ENCODE data around the gene TAF12. TPM values are rescaled to one million over a fixed set of nuclear protein-coding genes. Genes with fewer than 3 reads are reported as not detected.

TAF12 gene
- total and polyA plus RNA-seq, 3 experiments from 2014 or later: 37.8 to 50.4 (median 39.0) TPM

GRCh38 chr1:28671254-28671780, 28.4 kb upstream of the TAF12 start:
- H3K36me3 Mint-ChIP-seq: peaks cover 0 to 21% (median 0%) of the 10 kb centered on the region in 3 donors
- H3K27ac Mint-ChIP-seq: no peak overlapping the region
- Histone ChIP-seq H3K27ac (ENCODE audit: low read depth, low read length) (no peak overlapping the region), H3K4me1 (ENCODE audit: insufficient read depth, low read length) (peaks cover 5% of the 10 kb centered on the region), H3K4me3 (ENCODE audit: low read length) (no peak overlapping the region), H3K36me3 (ENCODE audit: insufficient read depth, low read length) (no peaks in the 10 kb centered on the region), H3K9me3 (ENCODE audit: low read length) (no peaks in the 10 kb centered on the region), H3K27me3 (ENCODE audit: insufficient read depth, low read length, poor library complexity, severe bottlenecking) (no peaks in the 10 kb centered on the region)
- no peaks in the 10 kb centered on the region for H3K9me3 Mint-ChIP-seq
- ChIA-PET CTCF (interaction anchor here (1.0 to 1.1 kb wide), 2 partner anchors 23 to 312 kb away, joined by 3 read pairs; partner anchors contain the start of gene RNU11), POLR2A (no interaction called here)
- DNase-seq: no peak
- H3K4me3 Mint-ChIP-seq: peak overlapping the region in 1 of 7 donors; percentile 22
- peaks cover 0 to 1% of the 10 kb centered on the region in 2 donors for H3K27me3 Mint-ChIP-seq
- peaks cover 15 to 29% (median 27%) of the 10 kb centered on the region in 3 donors for H3K4me1 Mint-ChIP-seq

- Mint-ChIP-seq H3K27me3 (peaks cover 0 to 1% of the 10 kb centered on the region in 2 donors), H3K4me3 (peak overlapping the region; percentile 91 to 97 (median 95)), H3K27ac (peak overlapping the region; percentile 96 to 99 (median 96)), H3K4me1 (peaks cover 16 to 30% (median 23%) of the 10 kb centered on the region in 3 donors), H3K9me3 (no peaks in the 10 kb centered on the region), H3K36me3 (peaks cover 0 to 14% (median 0%) of the 10 kb centered on the region in 3 donors)
- H3K27me3 ChIP-seq (ENCODE audit: insufficient read depth, low read length, poor library complexity, severe bottlenecking): no peaks in the 10 kb centered on the region
- CTCF ChIA-PET: interaction anchor here (0.8 to 4.4 kb wide), 5 partner anchors 21 to 162 kb away, joined by 3 to 31 read pairs (median 14); partner anchors contain the start of genes RNU11, TAF12 and YTHDF2
- H3K9me3 ChIP-seq (ENCODE audit: low read length): no peaks in the 10 kb centered on the region
- H3K4me3 ChIP-seq (ENCODE audit: low read length): peak overlapping the region; percentile 93
- POLR2A ChIA-PET: interaction anchor here (0.5 to 3.0 kb wide), 15 partner anchors 18 to 513 kb away, joined by 3 to 83 read pairs (median 6); partner anchors contain the start of genes MED18, PHACTR4, RCC1 and RNU11
- peak; percentile 26 to 66 (median 47) for DNase-seq
- H3K36me3 ChIP-seq (ENCODE audit: insufficient read depth, low read length): no peaks in the 10 kb centered on the region
- H3K4me1 ChIP-seq (ENCODE audit: insufficient read depth, low read length): peaks cover 5% of the 10 kb centered on the region
- peak overlapping the region; percentile 94 for H3K27ac ChIP-seq (ENCODE audit: low read depth, low read length)
These were observed 26.3 kb upstream of the TAF12 start for GRCh38 chr1:28668956-28669723.

- Mint-ChIP-seq H3K9me3 (no peaks in the 10 kb centered on the region), H3K27ac (peak within 1 kb of the TSS; percentile 97 to 100 (median 99)), H3K4me1 (peaks cover 17 to 30% (median 23%) of the 10 kb centered on the region in 3 donors), H3K4me3 (peak within 1 kb of the TSS; percentile 92 to 97 (median 95)), H3K36me3 (peaks cover 0 to 13% (median 0%) of the 10 kb centered on the region in 3 donors), H3K27me3 (peaks cover 0 to 1% of the 10 kb centered on the region in 2 donors)
- H3K4me1 ChIP-seq (ENCODE audit: insufficient read depth, low read length): peaks cover 5% of the 10 kb centered on the region
- H3K36me3 ChIP-seq (ENCODE audit: insufficient read depth, low read length): no peaks in the 10 kb centered on the region
- ChIA-PET CTCF (interaction anchor here (1.0 to 4.4 kb wide), 5 partner anchors 16 to 87 kb away, joined by 3 to 31 read pairs (median 14); partner anchors contain the start of genes RNU11, TAF12 and YTHDF2), POLR2A (interaction anchor here (0.6 to 3.0 kb wide), 20 partner anchors 10 to 513 kb away, joined by 3 to 83 read pairs (median 6); partner anchors contain the start of genes MED18, PHACTR4, RCC1 and RNU11)
- no peaks in the 10 kb centered on the region for H3K9me3 ChIP-seq (ENCODE audit: low read length)
- peak within 1 kb of the TSS; percentile 93 for H3K4me3 ChIP-seq (ENCODE audit: low read length)
- DNase-seq: peak; percentile 76 to 90 (median 82)
- H3K27ac ChIP-seq (ENCODE audit: low read depth, low read length): peak within 1 kb of the TSS; percentile 94
- H3K27me3 ChIP-seq (ENCODE audit: insufficient read depth, low read length, poor library complexity, severe bottlenecking): no peaks in the 10 kb centered on the region
These were observed 25.5 kb upstream of the TAF12 start, which contains the start of gene GMEB1 for GRCh38 chr1:28668191-28668955. TSS of gene GMEB1 (plus strand) at chr1:28668784. CDS start at chr1:28683613, 14,829 bp downstream.

- H3K4me1 ChIP-seq (ENCODE audit: insufficient read depth, low read length): peaks cover 5% of the 10 kb centered on the region
- no peaks in the 10 kb centered on the region for H3K27me3 ChIP-seq (ENCODE audit: insufficient read depth, low read length, poor library complexity, severe bottlenecking)
- Mint-ChIP-seq H3K27me3 (peaks cover 0 to 1% of the 10 kb centered on the region in 2 donors), H3K27ac (peak overlapping the region in 6 of 8 donors; percentile 21 to 87 (median 62)), H3K9me3 (no peaks in the 10 kb centered on the region), H3K36me3 (peaks cover 0 to 11% (median 0%) of the 10 kb centered on the region in 3 donors), H3K4me3 (peak overlapping the region in 2 of 7 donors; percentile 19 to 24), H3K4me1 (peaks cover 16 to 27% (median 18%) of the 10 kb centered on the region in 3 donors)
- POLR2A ChIA-PET: interaction anchor here (3.0 kb wide), 2 partner anchors 18 to 70 kb away, joined by 34 to 83 read pairs; partner anchors contain the start of genes RNU11 and YTHDF2
- no peak for DNase-seq
- H3K4me3 ChIP-seq (ENCODE audit: low read length): no peak overlapping the region
- H3K9me3 ChIP-seq (ENCODE audit: low read length): no peaks in the 10 kb centered on the region
- no peaks in the 10 kb centered on the region for H3K36me3 ChIP-seq (ENCODE audit: insufficient read depth, low read length)
- CTCF ChIA-PET: interaction anchor here (3.3 to 4.4 kb wide), 2 partner anchors 19 to 22 kb away, joined by 14 to 31 read pairs; partner anchors contain the start of genes RNU11 and TAF12
- no peak overlapping the region for H3K27ac ChIP-seq (ENCODE audit: low read depth, low read length)
These were observed 23.9 kb upstream of the TAF12 start for GRCh38 chr1:28666806-28667205.

- Mint-ChIP-seq H3K27me3 (no peaks in the 10 kb centered on the region), H3K4me1 (peaks cover 7 to 15% (median 10%) of the 10 kb centered on the region in 3 donors), H3K27ac (peak overlapping the region in 5 of 8 donors; percentile 17 to 72 (median 59)), H3K9me3 (no peaks in the 10 kb centered on the region), H3K36me3 (peaks cover 0 to 4% (median 0%) of the 10 kb centered on the region in 3 donors), H3K4me3 (peak overlapping the region in 1 of 7 donors; percentile 48)
- ChIA-PET CTCF (interaction anchor here (1.2 kb wide), 2 partner anchors 21 to 72 kb away, joined by 3 to 5 read pairs; partner anchors contain the start of gene YTHDF2), POLR2A (interaction anchor here (1.0 kb wide), 1 partner anchor 16 kb away, joined by 3 read pairs; the partner anchor contains the start of gene RNU11)
- no peaks in the 10 kb centered on the region for H3K27me3 ChIP-seq (ENCODE audit: insufficient read depth, low read length, poor library complexity, severe bottlenecking)
- no peaks in the 10 kb centered on the region for H3K36me3 ChIP-seq (ENCODE audit: insufficient read depth, low read length)
- peaks cover 5% of the 10 kb centered on the region for H3K4me1 ChIP-seq (ENCODE audit: insufficient read depth, low read length)
- no peak overlapping the region for H3K27ac ChIP-seq (ENCODE audit: low read depth, low read length)
- DNase-seq: no peak
- H3K9me3 ChIP-seq (ENCODE audit: low read length): no peaks in the 10 kb centered on the region
- H3K4me3 ChIP-seq (ENCODE audit: low read length): no peak overlapping the region
These were observed 21.1 kb upstream of the TAF12 start for GRCh38 chr1:28663871-28664470.

GRCh38 chr1:28656335-28656734, 13.5 kb upstream of the TAF12 start:
- Mint-ChIP-seq H3K9me3 (no peaks in the 10 kb centered on the region), H3K27me3 (no peaks in the 10 kb centered on the region), H3K4me1 (no peaks in the 10 kb centered on the region), H3K36me3 (no peaks in the 10 kb centered on the region), H3K4me3 (no peak overlapping the region), H3K27ac (peak overlapping the region in 1 of 8 donors; percentile 46)
- Histone ChIP-seq H3K36me3 (ENCODE audit: insufficient read depth, low read length) (no peaks in the 10 kb centered on the region), H3K27ac (ENCODE audit: low read depth, low read length) (no peak overlapping the region), H3K4me3 (ENCODE audit: low read length) (no peak overlapping the region), H3K27me3 (ENCODE audit: insufficient read depth, low read length, poor library complexity, severe bottlenecking) (no peaks in the 10 kb centered on the region), H3K4me1 (ENCODE audit: insufficient read depth, low read length) (no peaks in the 10 kb centered on the region), H3K9me3 (ENCODE audit: low read length) (no peaks in the 10 kb centered on the region)
- DNase-seq: no peak
- POLR2A ChIA-PET: no interaction called here
- CTCF ChIA-PET: no interaction called here
